T-helper 1 cell treated with Interleukin-12 subunit alpha and Interleukin-12 subunit beta and Interleukin-4 antibody, amounts not matched to agents 30 μg/mL and 1 μg/mL, for 36 hours (primary cell): ENCODE measurements around the gene TMEFF1.
A peak's percentile ranks its signal among the peaks of the same experiment; 100 is the strongest.

Experiments used
- H3K27ac Mint-ChIP-seq: one replicate; pipeline ENCODE4 v1.8.0; 2021; ENCODE audit warnings: mild to moderate bottlenecking, mixed read lengths
- H3K27me3 Mint-ChIP-seq: one replicate; pipeline ENCODE4 v1.8.0; 2021; ENCODE audit warnings: low read depth, mixed read lengths
- H3K36me3 Mint-ChIP-seq: one replicate; pipeline ENCODE4 v1.8.0; 2021; ENCODE audit warnings: low read depth, mixed read lengths
- H3K4me1 Mint-ChIP-seq: one replicate; pipeline ENCODE4 v1.8.0; 2021; ENCODE audit warnings: low read depth, mixed read lengths
- H3K4me3 Mint-ChIP-seq: one replicate; pipeline ENCODE4 v1.8.0; 2021; ENCODE audit warnings: mild to moderate bottlenecking, moderate library complexity, mixed read lengths
- H3K9me3 Mint-ChIP-seq: one replicate; pipeline ENCODE4 v1.8.0; 2021; ENCODE audit warnings: mixed read lengths

TMEFF1 gene

GRCh38 chr9:100466829-100467221, 6.1 kb upstream of the TMEFF1 start:
- peaks cover 39% of the 10 kb centered on the region for H3K27me3 Mint-ChIP-seq
- no peak overlapping the region for H3K27ac Mint-ChIP-seq
- no peaks in the 10 kb centered on the region for H3K9me3 Mint-ChIP-seq
- no peaks in the 10 kb centered on the region for H3K4me1 Mint-ChIP-seq
- no peak overlapping the region for H3K4me3 Mint-ChIP-seq
- H3K36me3 Mint-ChIP-seq: no peaks in the 10 kb centered on the region

- Mint-ChIP-seq H3K36me3 (no peaks in the 10 kb centered on the region), H3K27ac (no peak overlapping the region), H3K9me3 (no peaks in the 10 kb centered on the region), H3K4me3 (no peak overlapping the region), H3K4me1 (peaks cover 1% of the 10 kb centered on the region), H3K27me3 (peaks cover 48% of the 10 kb centered on the region)
Observed at GRCh38 chr9:100468041-100468440, 4.9 kb upstream of the TMEFF1 start.

GRCh38 chr9:100472268-100472667, 681 bp upstream of the TMEFF1 start:
- H3K27ac Mint-ChIP-seq: no peak overlapping the region
- H3K27me3 Mint-ChIP-seq: peaks cover 61% of the 10 kb centered on the region
- H3K4me1 Mint-ChIP-seq: peaks cover 6% of the 10 kb centered on the region
- no peaks in the 10 kb centered on the region for H3K9me3 Mint-ChIP-seq
- no peaks in the 10 kb centered on the region for H3K36me3 Mint-ChIP-seq
- H3K4me3 Mint-ChIP-seq: peak overlapping the region; percentile 3

GRCh38 chr9:100473276-100474081, 530 bp downstream of the TMEFF1 start:
- Mint-ChIP-seq H3K27ac (no peak overlapping the region), H3K4me3 (peak overlapping the region; percentile 54), H3K27me3 (peaks cover 60% of the 10 kb centered on the region), H3K36me3 (no peaks in the 10 kb centered on the region), H3K4me1 (peaks cover 6% of the 10 kb centered on the region), H3K9me3 (no peaks in the 10 kb centered on the region)

- no peaks in the 10 kb centered on the region for H3K9me3 Mint-ChIP-seq
- H3K36me3 Mint-ChIP-seq: no peaks in the 10 kb centered on the region
- peaks cover 6% of the 10 kb centered on the region for H3K4me1 Mint-ChIP-seq
- H3K27ac Mint-ChIP-seq: no peak overlapping the region
- peak overlapping the region; percentile 54 for H3K4me3 Mint-ChIP-seq
- H3K27me3 Mint-ChIP-seq: peaks cover 55% of the 10 kb centered on the region
Observed at GRCh38 chr9:100474082-100474923, 1.4 kb downstream of the TMEFF1 start.

- no peak overlapping the region for H3K4me3 Mint-ChIP-seq
- no peak overlapping the region for H3K27ac Mint-ChIP-seq
- no peaks in the 10 kb centered on the region for H3K36me3 Mint-ChIP-seq
- H3K4me1 Mint-ChIP-seq: peaks cover 6% of the 10 kb centered on the region
- peaks cover 53% of the 10 kb centered on the region for H3K27me3 Mint-ChIP-seq
- no peaks in the 10 kb centered on the region for H3K9me3 Mint-ChIP-seq
Observed at GRCh38 chr9:100474924-100475276, 2.0 kb downstream of the TMEFF1 start.

- Mint-ChIP-seq H3K4me1 (peaks cover 5% of the 10 kb centered on the region), H3K36me3 (no peaks in the 10 kb centered on the region), H3K9me3 (no peaks in the 10 kb centered on the region), H3K4me3 (no peak overlapping the region), H3K27me3 (peaks cover 46% of the 10 kb centered on the region), H3K27ac (no peak overlapping the region)
Observed at GRCh38 chr9:100477241-100477640, 4.3 kb downstream of the TMEFF1 start.

GRCh38 chr9:100478192-100478591, 5.2 kb downstream of the TMEFF1 start:
- H3K4me3 Mint-ChIP-seq: no peak overlapping the region
- peaks cover 5% of the 10 kb centered on the region for H3K4me1 Mint-ChIP-seq
- peaks cover 41% of the 10 kb centered on the region for H3K27me3 Mint-ChIP-seq
- no peak overlapping the region for H3K27ac Mint-ChIP-seq
- no peaks in the 10 kb centered on the region for H3K9me3 Mint-ChIP-seq
- H3K36me3 Mint-ChIP-seq: no peaks in the 10 kb centered on the region

- Mint-ChIP-seq H3K9me3 (no peaks in the 10 kb centered on the region), H3K27me3 (peaks cover 31% of the 10 kb centered on the region), H3K27ac (no peak overlapping the region), H3K4me3 (no peak overlapping the region), H3K36me3 (no peaks in the 10 kb centered on the region), H3K4me1 (no peaks in the 10 kb centered on the region)
Observed at GRCh38 chr9:100479820-100480219, 6.9 kb downstream of the TMEFF1 start.

- Mint-ChIP-seq H3K4me1 (no peaks in the 10 kb centered on the region), H3K36me3 (no peaks in the 10 kb centered on the region), H3K27ac (no peak overlapping the region), H3K9me3 (no peaks in the 10 kb centered on the region), H3K4me3 (no peak overlapping the region), H3K27me3 (peaks cover 11% of the 10 kb centered on the region)
Observed at GRCh38 chr9:100485196-100485595, 12.2 kb downstream of the TMEFF1 start.

GRCh38 chr9:100486479-100487176, 13.7 kb downstream of the TMEFF1 start:
- no peak overlapping the region for H3K27ac Mint-ChIP-seq
- peaks cover under 1% of the 10 kb centered on the region for H3K27me3 Mint-ChIP-seq
- H3K4me1 Mint-ChIP-seq: no peaks in the 10 kb centered on the region
- H3K4me3 Mint-ChIP-seq: no peak overlapping the region
- H3K36me3 Mint-ChIP-seq: no peaks in the 10 kb centered on the region
- H3K9me3 Mint-ChIP-seq: no peaks in the 10 kb centered on the region

- H3K27me3 Mint-ChIP-seq: no peaks in the 10 kb centered on the region
- no peak overlapping the region for H3K27ac Mint-ChIP-seq
- H3K4me3 Mint-ChIP-seq: no peak overlapping the region
- H3K36me3 Mint-ChIP-seq: no peaks in the 10 kb centered on the region
- H3K4me1 Mint-ChIP-seq: no peaks in the 10 kb centered on the region
- H3K9me3 Mint-ChIP-seq: no peaks in the 10 kb centered on the region
Observed at GRCh38 chr9:100488177-100488576, 15.2 kb downstream of the TMEFF1 start.

GRCh38 chr9:100489836-100490235, 16.9 kb downstream of the TMEFF1 start:
- Mint-ChIP-seq H3K4me3 (no peak overlapping the region), H3K9me3 (no peaks in the 10 kb centered on the region), H3K4me1 (no peaks in the 10 kb centered on the region), H3K27me3 (no peaks in the 10 kb centered on the region), H3K27ac (no peak overlapping the region), H3K36me3 (no peaks in the 10 kb centered on the region)

GRCh38 chr9:100492952-100493351, 20.0 kb downstream of the TMEFF1 start:
- H3K36me3 Mint-ChIP-seq: no peaks in the 10 kb centered on the region
- H3K27me3 Mint-ChIP-seq: peaks cover 9% of the 10 kb centered on the region
- H3K4me1 Mint-ChIP-seq: no peaks in the 10 kb centered on the region
- H3K27ac Mint-ChIP-seq: no peak overlapping the region
- no peak overlapping the region for H3K4me3 Mint-ChIP-seq
- no peaks in the 10 kb centered on the region for H3K9me3 Mint-ChIP-seq
